Left ventricle myocardium superior (tissue), 1 donor: ENCODE results near the gene TTC12. TPM values are rescaled to one million over a fixed set of nuclear protein-coding genes. Genes with fewer than 3 reads are reported as not detected.

ENCODE experiments used
- ATAC-seq: fragments of 200-7000 bp; cut with Tn5 transposase; one replicate; pipeline ENCODE4 v1.9.1; 2020; ENCODE audit warnings: mild to moderate bottlenecking, moderate library complexity
- DNase-seq: peaks from one replicate; pipeline ENCODE4 v3.0.0-alpha.2; 2020
- intact Hi-C: fragments of 100-400 bp; cut with micrococcal nuclease; formaldehyde crosslinking; loops from one replicate; pipeline ENCODE4 v1.11.0; 2022
- total RNA-seq: library from RNA; stranded (reverse); fragmentation: NEBNext Ultra II Directional; extraction: Animal tissue kit (Norgen Biotek cat#: 25700); gene quantifications from one replicate; pipeline ENCODE4 v1.2.1, GENCODE V29; 2021
- donor health status: DM: no; HTN: yes; CAD: no; lungs with severe emphysema.

The TTC12 gene
- total RNA-seq, 1 donor from 2014 or later, result 7.7 TPM

DNA sequence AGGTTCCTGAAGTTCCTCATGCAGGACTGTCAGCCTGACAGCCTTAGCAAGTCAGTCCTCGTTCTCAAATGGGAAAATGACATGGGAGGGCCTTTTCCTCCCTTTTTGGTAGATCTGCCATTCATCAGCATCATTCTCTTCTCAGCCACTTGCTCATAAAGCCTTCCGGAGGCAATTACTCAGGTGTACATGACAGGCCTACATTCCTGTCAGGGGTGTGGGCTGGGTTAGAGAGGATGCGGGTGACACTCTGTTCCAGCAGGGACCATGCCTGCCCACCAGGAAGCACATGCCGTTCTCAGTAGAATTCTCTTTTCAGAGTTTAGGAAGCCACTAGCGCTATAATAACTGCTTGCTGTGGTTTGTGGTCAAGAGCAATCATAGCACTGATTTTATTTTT is 49.0 kb downstream of the TTC12 start:
- intact Hi-C loops, result no loop called here
- DNase-seq, result no peak
- no peak for ATAC-seq

DNA sequence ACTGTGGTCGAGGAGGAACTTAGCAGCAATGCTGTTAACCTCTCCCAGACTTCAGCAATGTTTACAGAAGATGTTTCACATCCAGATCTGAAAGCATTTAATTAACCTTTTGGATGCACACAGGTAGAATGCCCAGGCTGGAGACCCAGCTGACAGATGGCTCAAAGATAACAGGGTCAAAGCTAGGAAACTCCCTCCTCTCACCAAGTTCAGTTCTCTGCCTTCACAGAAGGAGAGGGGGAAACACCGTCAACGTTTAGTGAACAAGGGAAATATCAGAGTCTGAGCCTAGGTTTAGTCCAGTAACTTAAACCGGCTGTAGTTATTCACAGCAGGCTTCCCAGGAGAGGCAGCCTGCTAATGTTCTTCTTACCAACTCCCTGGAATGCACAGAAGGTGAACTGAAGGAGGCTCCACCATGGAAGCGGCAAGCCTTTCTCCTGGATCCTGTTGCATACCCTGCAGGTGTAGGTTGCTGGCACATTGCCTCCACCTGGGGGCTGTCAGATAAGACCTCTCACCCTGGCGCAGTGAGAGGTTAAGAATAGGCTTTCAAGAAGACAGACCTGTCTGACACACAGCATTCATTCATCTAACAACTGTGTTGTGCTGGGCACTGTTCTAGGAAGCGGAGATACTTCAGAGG is 49.7 kb downstream of the TTC12 start:
- DNase-seq, result no peak
- intact Hi-C loops, result no loop called here
- no peak for ATAC-seq

DNA sequence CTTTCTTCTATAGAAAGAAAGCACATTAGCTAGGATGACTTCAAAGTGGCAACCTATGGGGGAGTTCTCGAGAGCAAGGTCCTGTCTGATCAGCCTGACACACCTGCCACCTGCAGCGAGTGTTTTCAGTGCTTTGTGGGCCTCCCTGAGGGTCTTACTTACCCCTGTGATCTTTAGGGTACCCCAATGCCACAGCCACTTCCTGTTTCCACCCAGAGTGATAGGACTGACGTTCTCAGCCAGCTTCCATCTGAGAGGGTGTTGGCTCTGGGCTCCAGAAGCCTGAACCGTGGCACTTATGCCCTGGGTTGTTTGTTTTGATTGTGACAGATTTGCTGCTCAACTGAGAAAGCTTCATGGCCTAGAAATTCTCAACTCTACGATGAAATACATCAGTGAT is 51.5 kb downstream of the TTC12 start:
- intact Hi-C loops, result no loop called here
- ATAC-seq, result no peak
- DNase-seq, result no peak

DNA sequence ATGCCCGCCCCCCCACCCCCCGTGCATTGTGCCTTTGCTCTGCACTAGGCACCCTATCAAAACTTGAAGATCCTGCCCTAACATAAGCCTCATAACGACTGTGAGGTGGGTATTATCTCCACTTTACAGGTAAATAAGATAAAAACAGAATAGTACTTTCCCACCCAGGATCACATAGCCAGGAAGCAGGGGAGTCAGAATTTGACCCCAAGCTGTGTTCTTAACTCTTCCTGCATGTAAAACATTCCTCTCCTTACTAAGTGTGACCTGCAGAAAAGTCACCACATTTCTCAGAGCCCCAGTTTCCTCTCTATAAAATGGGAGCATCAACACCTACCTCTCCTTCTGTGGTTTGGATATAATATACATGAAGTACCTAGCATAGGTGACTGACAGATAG is 55.0 kb downstream of the TTC12 start:
- DNase-seq (no peak), ATAC-seq (no peak)
- intact Hi-C loops, result no loop called here

DNA sequence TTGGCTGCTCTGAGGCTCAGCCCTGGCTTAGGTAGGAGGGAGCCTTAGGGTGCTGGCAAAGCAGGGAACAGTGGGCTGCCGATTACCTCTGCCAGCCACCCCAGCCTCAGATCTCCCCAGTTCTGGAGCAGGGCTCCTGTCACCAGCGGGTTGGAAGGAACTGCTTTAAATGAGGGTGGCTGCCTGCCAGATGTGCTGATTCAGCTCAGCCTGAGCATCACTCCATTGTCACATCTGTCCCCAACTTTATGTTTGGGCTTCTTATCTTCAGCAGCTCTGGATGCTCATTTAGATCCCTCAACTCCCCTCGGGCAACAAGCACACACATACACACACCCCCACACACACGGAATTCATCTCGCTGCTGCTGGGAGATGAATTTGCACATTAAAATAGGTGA is 56.3 kb downstream of the TTC12 start:
- no peak for DNase-seq
- no peak for ATAC-seq

DNA sequence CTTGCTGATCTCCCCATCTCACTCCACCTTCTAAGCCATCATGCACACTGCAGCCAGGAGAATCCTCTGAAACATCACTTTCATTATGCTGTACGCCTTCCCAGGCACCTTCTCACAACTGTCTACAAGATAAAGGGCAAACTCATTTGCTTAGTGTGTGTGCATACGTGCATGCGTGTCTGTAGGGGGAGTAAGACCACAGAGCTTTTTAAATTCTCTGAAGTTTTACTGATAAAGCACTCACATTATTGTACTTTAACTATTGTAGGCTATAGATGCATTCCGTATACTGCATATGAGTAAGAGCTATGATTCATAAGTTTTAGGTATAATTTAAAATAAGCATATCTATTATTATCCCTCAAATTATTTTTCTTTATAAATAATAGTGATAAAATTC is 57.9 kb downstream of the TTC12 start:
- no peak for DNase-seq
- ATAC-seq, result no peak
- intact Hi-C loops, result no loop called here

More for the DNA sequence above, 56.3 kb downstream of the TTC12 start:
- intact Hi-C loops, result no loop called here

DNA sequence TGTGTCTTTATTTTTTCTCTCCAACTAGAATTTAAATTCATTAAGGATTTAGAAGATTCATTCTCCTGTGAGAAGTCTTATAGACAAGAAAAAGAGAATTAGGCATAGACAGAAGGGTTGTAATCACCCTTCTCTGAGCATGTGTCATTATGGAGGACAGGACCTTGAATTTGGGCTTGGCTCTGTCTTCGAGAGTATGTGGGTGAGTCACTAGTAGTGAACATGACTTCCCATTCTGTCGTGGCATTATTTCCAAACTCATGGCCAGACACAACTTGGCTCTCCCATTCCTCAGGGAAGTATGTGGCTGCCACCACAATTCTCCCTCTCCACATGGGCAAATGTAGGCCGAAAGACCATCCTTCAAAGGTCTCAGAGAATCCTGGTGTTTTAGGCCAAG is 58.9 kb downstream of the TTC12 start:
- DNase-seq (no peak), ATAC-seq (no peak)
- intact Hi-C loops, result no loop called here

DNA sequence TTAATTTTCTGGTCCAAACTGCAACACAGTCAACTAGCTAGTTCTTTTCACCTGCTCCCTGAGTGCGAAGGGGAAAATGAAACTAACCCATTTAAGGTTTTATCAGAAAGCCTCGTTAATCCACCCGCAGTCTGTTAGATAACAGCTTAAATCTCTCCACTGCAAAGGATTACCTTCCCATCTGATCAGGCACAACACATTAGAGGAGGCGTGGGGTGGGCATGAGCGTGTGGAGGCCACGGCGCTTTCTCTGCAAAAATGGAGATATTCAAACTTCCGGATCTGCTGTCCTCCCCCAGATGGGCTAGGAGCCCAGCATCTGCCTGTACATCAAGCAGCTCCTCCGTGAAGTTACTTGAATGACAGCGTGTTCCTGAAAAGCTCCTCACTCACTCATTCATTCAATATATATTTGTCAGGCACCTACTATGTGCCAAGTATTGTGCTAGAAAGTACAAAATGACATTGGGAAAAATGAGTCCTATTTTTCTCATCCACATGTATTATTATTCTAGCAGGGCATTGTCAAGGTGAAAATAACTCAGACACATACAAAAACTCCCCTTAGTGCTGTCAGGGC is 59.7 kb downstream of the TTC12 start:
- DNase-seq, result no peak
- ATAC-seq, result no peak
- intact Hi-C loops, result no loop called here

DNA sequence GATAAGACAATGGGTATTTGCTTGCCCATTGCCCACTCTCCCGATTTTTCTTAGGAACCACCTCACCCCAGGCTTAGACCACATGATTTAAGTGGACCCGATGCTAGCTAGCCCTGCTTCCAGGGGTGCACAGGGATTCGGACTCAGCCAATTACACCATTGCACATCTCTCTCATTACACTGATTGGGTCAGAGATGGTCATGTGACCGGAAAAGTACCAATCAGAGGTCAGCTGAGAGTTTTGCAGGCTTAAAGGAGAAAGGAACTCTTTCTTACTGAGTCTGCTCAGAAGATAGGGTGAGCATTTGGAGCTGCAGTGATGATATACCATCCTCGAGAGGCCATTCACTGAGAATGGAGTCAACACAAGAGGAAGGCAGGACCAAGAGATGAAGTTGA is 61.0 kb downstream of the TTC12 start:
- intact Hi-C loops, result no loop called here

DNA sequence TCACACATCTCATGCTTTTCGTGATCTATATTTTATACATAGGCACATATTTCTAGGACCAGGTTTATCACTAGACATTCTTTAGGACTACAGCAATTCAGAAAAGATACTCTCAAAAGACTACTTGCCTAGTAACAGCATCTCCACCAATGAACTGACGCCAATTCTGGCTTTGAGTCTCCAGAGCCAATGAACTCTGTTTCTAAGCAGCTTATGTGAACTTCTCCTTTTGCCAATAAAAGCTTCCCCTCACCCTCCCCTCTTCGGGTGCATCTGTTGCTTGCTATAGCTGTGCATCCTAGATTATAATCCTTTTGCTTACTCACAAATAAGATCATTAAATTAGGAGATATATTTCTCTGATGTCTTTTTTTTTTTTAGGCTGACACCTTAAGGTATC is 61.8 kb downstream of the TTC12 start:
- no peak for DNase-seq
- intact Hi-C loops, result no loop called here
- ATAC-seq, result no peak

More for the DNA sequence above, 61.0 kb downstream of the TTC12 start:
- DNase-seq (no peak), ATAC-seq (no peak)

DNA sequence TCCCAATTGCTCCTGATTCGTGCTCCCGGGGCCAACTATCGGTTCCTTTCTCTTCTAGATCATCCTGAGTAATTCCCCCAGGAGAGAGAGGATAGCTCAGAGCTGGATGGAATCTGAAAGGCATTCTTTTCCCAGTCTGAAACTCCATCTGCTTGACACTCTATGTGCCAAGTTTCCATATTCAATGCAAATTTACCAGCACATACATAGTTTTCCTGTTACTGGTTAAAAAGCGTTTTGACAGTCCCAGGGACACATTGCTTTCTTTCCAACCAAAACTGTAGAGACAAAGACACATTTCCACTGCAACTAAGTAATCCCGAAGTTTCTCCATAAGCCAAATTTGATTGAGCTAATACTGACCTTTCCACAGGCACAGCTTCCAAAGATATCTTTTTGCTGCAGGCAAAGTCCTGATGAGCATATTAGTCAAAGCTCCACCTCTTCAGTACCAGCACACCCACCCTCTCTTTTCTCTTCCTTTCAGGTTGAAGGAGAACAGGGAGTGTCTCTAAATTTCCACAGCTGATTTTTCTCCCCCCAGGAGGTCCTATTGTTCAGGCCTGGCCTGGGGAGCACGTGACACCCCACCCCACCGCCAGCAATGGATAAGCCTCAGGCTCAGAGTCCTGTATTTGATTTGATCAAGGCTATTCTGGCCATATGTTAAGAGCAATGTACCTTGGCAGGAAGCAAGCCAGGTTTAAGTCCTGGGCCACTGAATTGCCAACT is 63.5 kb downstream of the TTC12 start:
- intact Hi-C loops, result no loop called here
- ATAC-seq, result no peak
- no peak for DNase-seq

DNA sequence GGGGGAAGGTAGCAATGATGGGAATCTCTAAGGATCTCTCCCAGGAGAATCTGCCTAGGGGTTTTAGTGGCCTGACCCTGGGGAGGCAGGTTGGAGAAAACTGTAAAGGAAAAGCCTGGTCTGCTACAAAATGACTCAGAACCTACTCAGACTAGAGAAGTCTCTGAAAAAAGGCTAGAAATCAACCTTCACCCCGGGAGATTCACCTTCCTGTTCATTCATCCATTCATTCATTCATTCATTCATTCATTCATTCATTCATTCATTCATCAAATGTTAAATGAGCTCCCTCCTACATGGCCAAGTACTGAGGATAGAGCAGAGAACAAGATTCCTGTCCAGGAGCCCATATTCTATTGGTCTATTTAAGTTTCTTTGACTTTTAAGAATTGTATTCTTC is 64.3 kb downstream of the TTC12 start:
- intact Hi-C loops, result no loop called here
- ATAC-seq (no peak), DNase-seq (no peak)

DNA sequence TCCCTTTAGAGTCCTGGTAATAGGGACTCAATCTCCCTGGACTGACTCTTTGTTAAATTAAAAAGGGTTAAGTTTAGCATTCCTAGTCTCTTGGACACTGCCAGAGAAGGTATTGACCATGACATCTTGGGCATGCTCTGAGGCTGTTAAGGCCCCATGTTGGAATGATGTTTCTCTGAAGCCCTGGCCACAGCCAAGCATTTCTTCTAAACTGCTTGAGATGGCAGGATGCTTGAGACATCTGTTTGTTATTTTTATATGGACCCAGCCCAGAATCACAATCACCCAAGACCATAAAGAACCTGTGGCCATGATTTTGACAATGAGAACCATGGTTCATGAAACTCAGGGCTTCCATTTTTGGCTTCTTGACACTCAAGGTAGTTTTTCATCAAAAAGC is 67.7 kb downstream of the TTC12 start:
- ATAC-seq (no peak), DNase-seq (no peak)
- intact Hi-C loops, result no loop called here

DNA sequence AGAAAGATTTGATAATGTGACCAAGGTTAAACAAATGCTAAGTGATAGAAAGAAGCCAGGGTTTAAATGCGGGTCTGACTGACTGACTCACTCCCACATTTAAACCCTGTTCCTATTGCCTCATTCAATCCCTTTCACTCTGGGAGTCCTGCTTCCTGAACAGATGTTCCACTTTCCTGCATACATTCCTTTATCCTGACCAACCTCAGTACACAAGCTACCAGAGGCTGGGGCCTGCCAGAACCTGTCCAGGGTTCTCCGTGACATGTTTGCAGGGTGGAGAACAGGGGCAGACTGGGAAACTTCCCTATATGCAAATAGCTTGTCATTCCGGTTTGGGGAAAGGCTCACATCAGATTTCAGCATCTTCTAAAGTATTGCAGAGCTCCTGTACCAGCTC is 70.2 kb downstream of the TTC12 start:
- DNase-seq (no peak), ATAC-seq (no peak)
- intact Hi-C loops, result no loop called here

DNA sequence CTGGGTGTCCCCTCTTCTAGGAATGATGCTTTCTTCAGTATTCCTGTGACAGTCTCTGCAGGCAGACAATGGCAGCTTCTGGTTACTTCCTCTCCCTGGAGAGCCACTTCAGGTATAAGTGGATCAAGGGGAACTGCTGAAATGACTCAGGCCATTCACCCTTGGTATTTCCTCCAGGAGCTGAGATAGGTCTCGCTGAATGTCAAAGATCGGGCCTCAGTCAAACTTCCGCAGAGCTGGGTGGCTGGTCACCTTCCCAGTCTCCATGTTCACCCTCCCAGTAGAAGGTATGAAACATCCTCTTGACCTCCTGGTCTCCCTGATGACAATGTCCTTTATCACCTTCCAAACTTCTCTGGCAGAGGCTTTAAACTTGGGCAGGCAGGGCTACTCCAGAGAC is 71.4 kb downstream of the TTC12 start:
- no peak for DNase-seq
- ATAC-seq, result no peak
- intact Hi-C loops, result no loop called here

DNA sequence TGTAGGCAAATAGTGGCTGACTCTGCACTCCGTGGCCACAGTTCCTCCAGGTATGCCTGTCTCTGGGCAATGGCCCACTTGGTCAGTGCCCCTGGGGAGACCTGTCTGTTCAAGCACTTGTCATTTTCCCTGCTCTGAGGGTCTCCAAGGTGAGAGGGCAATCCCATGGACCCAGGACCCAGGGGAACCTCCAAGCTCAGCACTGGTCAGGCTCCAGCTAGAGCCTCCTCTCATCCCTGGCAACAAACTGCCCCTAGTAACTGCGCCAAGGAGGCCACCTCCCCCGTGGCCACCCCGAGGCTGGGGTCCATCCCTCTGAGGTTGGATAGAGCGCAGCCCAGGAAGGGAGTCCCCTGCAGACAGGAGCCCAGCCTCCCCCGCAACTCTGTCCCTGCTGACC is 72.5 kb downstream of the TTC12 start:
- no peak for DNase-seq
- intact Hi-C loops, result no loop called here

DNA sequence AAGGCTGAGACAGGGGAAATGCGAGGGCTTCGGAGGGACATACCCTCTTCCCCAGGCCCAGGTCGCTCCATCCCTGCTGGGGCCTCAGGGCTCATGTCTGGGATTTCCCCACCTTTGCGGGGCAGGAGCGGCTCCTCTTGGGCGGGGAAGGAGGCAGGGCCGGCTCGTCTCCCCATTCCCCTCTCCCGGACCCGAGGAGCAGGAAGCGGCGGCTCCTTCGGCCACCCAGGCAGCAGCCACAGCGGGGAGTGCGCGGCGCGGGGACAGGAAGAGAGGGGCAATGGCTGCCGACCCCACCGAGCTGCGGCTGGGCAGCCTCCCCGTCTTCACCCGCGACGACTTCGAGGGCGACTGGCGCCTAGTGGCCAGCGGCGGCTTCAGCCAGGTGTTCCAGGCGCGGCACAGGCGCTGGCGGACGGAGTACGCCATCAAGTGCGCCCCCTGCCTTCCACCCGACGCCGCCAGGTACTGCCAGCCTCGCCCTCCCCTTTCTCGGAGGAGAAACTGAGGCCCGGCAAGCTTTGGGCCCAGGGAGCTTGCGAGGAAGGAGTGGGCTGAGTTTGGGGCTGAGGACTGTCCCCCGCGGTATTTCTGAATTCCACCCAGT is 73.3 kb downstream of the TTC12 start, which contains the start of gene ANKK1:
Gene ANKK1 (plus strand): TSS at position 175 of the 607 bp plus-strand sequence. CDS start 106 bp downstream, at position 281.
- intact Hi-C loops, result no loop called here
- ATAC-seq (peak; percentile 14), DNase-seq (no peak)

More for the DNA sequence above, 72.5 kb downstream of the TTC12 start:
- ATAC-seq, result no peak

DNA sequence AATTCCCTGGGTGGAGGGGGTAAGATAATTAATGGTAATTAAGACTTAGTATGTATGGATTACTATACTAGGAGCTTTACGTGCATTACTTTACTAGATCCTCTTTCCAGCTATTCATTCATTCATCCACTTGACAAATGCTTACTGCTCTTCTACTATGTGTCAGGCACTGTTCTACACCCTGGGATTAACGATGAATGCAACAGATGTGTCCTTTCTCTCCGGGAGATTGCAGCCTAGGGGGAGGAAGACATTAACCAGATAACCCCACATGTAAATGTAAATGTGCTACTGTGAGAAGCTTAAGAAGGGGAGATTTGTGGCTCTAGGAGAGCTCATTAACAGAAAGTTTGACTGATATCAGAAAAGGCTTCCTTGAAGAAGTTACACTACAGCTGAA is 74.9 kb downstream of the TTC12 start:
- intact Hi-C loops, result no loop called here
- DNase-seq (no peak), ATAC-seq (no peak)

DNA sequence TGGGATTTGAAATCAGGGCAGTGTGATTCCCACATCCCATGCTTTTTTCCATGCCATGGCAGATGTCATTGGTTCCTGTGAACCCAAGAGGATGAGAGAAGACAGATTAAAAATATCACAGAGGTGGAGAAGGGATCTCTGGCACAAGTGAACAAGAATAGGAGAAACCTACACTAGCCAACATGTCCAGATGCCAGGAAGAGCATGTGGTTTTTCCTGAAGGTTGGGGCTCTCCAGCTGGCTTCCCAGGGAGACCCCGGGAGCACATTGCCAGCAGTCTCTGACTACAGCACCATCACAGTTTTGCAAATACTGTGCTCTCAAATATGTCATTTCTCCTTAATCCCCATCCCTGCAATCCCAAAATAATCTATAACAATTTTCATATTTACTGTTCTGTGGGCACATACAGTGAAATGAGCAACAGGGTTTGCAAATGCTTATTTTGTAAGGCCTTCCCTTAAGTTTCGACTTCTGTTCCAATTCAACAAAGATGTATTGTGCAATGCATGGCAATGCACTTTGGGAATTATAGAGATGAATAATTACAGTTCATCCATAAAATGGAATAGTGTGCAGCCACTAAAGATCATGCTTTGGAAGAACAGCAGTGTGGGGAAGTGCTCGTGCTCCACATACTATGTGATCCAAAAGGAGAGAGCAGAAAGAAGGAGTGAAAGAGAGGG is 78.0 kb downstream of the TTC12 start:
- intact Hi-C loops, result no loop called here
- DNase-seq, result no peak
- no peak for ATAC-seq

DNA sequence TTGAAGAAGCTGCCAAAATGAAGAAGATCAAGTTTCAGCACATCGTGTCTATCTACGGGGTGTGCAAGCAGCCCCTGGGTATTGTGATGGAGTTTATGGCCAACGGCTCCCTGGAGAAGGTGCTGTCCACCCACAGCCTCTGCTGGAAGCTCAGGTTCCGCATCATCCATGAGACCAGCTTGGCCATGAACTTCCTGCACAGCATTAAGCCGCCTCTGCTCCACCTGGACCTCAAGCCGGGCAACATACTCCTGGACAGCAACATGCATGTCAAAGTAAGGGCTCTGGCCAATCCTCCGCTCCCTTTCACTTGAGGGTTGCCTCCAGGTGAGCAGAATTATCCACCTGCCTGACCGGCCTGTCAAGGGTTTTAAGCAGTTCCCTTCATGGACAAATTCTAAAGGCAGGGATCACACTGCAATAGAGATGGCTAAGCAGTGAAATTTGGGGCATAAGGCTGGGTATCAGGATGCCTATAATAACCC is 79.2 kb downstream of the TTC12 start:
- no peak for DNase-seq
- intact Hi-C loops, result no loop called here
- no peak for ATAC-seq
